Raji (cell line): ENCODE results near the gene TGM6.

Experiments used
- POLR2A ChIP-seq: IDR thresholded peaks from 2 replicates; pipeline ENCODE4 v1.6.1; 2011; ENCODE audit warnings: low read depth, low read length, control low read depth; ENCODE audit not compliant: insufficient read depth

Gene TGM6

DNA sequence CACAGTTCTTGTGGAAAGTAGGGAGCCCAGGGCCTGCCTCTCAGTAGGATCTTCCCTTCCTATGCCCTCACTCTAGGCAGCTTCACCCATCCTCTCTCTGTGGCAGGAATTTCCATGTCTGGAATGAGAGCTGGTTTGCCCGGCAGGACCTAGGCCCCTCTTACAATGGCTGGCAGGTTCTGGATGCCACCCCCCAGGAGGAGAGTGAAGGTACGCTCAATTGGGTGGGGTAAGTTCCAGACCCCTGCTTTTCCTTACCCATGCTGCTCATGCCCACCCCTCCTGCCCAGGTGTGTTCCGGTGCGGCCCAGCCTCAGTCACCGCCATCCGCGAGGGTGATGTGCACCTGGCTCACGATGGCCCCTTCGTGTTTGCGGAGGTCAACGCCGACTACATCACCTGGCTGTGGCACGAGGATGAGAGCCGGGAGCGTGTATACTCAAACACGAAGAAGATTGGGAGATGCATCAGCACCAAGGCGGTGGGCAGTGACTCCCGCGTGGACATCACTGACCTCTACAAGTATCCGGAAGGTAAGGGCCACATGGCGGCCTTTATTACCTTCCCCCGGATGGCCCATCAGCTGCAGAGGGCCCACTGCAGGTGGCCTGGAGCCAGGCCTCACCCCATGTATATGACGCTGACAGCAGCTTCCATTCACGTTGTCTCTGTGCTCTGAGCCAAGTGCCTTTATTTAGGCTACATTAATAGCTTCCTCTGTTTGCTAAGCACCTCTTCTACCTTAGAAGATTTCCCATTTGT, 22.8 kb downstream of the TGM6 start:
- no peak for TF ChIP-seq POLR2A

DNA sequence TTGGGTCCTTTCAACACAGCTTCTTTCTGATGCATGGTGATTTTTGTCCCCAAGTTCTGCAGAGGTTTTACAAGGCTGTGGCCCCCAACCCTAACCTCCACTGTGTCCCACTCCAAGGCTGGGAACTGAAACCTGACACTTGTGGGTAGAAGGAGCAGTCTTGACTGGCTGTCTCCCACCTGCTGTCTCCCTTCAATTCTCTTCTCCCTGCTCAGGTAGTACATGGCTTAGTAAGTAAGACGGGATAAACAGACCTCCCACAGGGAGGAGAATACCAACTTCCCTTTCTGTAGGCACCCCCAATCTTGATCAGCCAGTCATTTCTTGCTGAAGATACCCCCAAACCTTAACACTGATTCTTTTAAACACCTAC, 25.0 kb downstream of the TGM6 start:
- no peak for TF ChIP-seq POLR2A

DNA sequence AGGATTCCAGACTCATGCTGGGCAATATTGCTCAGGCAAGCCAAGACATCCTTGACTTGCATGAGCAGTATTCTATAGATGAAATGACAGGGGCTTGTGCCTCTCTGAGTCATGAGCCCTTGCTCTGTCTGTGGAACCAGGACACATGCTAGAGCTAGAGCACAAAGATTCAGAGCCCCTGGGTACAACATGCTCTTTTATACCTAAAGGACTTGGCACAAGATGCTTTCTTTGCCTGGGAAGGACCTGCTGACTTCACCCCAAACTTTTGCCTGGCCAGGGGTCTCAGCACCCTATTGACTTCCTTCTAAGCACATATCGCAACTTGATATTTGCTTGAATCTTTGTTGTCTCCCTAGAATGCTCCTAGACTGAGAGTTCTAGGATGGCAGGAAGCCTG, 27.4 kb downstream of the TGM6 start:
- no peak for TF ChIP-seq POLR2A

DNA sequence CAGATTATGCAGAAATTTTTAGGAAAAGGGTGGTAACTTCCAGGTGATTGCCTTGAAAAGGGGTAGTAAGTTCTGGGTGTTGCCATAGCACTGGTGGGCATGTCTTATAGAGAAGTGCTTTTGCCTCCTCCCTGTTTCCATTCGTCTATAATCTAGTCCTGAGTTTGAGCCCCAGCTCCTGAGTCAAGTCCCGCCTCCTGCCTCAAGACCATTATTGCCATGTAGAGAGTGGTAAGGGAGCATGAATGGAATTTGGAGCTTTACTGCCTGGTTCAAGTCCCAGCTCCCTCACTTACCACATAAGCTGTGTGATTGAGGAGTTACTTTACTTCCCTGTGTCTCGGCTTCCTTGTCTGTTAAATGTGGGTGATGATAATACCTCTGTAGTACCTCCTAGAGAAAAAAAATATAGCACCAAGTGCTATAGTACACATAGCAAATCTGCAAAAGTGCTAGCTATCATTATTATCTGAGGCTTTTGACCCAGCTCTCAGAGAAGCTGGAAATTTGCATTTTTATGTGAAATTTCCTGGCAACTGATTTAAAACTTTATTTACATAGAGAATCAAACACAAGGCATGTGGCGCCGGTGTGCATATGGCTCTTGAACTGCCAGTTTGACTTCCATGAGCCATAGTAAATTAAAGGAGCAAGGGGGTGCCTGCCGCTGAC, 36.0 kb downstream of the TGM6 start:
- no peak for TF ChIP-seq POLR2A

DNA sequence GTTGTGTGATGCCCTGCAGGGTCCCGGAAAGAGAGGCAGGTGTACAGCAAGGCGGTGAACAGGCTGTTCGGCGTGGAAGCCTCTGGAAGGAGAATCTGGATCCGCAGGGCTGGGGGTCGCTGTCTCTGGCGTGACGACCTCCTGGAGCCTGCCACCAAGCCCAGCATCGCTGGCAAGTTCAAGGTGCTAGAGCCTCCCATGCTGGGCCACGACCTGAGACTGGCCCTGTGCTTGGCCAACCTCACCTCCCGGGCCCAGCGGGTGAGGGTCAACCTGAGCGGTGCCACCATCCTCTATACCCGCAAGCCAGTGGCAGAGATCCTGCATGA, 36.5 kb downstream of the TGM6 start:
- no peak for TF ChIP-seq POLR2A

DNA sequence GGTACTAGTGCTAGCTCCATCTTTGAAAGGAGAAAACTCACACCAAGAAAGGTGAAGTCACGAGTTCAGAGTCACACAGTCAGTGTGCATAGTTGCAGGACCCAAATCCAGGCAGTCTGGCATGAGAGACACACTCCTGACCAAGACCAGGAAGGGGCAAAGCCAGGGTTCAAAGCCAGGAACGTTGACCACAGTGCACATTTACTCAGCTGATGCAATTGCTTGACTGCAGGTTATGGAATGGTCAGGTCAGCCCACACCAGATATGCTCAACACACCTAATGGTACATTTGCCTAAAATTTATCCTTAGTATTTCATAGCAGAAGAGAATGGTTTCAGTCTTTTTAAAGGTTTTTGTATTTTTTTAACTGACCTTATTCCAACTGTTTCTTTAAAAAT, 37.7 kb downstream of the TGM6 start:
- no peak for TF ChIP-seq POLR2A

DNA sequence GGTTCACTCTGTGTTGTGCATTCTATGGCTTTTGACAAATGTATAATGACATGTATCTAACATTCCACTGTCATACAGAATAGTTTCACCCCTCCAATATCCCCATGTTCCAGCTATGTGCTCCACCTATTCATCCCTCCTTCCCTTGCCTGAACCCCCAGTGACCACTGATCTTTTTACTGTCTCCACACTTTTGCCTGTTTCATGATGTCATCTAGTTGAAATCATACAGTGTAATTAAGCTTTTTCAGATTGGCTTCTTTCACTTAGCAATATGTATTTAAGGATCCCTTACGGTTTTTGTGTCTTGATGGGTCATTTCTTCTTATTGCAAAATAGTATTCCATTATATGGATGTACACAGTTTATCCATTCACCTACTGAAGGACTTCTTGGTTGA, 39.8 kb downstream of the TGM6 start:
- no peak for TF ChIP-seq POLR2A

DNA sequence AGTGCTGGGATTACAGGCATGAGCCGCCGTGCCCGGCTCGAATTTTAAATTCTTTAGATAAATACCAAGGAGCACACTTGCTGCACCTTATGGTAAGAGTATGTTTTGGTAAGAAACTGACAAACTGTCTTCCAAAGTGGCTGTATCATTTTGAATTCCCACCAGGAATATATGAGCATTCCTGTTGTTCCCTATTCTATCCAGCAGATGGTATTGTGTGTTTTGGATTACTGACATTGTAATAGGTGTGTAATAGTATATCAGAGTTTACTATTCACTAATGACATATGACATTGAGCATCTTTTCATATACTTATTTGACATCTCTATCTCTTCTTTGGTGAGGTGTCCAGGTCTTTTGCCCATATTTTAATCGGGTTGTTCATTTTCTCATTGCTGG, 40.5 kb downstream of the TGM6 start:
- no peak for TF ChIP-seq POLR2A

DNA sequence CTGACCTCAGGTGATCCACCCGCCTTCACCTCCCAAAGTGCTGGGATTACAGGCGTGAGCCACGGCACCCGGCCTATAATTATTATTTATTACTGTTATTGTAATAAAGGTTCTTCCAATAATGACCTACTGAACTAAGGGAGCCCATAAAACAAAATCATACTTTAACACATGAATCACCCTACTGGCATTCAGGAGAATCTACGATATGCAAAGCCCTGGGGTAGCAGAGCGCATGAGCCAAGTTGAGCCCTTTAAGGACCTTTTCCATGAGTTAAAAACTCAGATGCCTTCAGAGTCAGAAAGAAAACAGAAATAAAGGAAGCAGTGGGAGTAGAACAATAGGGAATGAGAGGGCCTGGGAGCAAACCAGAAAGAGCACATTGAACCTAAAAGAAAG, 48.4 kb downstream of the TGM6 start:
- TF ChIP-seq POLR2A = no peak

DNA sequence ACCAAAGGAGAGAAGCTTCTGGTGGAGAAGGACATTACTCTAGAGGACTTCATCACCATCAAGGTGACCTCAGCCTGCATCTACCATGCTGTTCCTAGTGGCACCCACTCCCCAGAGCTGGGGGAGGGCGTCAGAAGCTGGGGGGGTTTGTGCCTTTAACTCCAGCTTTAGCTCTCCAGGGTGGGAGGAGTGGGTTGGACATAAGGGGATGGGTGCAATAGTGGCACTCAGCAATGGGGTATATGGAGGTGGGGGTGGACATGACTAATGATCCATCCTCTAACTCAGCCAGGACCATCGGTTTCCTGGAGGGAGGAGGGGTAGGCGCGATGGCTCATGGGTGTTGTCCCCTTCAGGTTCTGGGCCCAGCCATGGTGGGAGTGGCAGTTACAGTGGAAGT, 49.8 kb downstream of the TGM6 start:
- no peak for TF ChIP-seq POLR2A

DNA sequence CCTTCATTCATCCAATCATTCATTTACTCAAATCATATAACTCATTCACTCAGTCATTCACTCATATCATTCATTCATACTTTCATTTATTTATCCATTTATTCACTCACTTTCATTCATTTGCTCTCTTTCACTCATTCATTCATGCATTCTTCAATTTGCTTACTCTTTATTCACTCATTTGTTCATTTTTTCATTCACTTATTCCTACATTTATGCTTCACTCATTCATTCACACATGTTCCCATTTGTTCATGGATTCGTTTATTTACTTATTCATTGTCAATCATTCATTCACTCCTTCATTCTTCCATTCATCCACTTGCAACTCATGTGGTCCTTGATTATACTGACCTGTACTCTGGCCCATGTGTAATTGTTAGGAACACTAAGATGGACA, 50.5 kb downstream of the TGM6 start:
- no peak for TF ChIP-seq POLR2A

DNA sequence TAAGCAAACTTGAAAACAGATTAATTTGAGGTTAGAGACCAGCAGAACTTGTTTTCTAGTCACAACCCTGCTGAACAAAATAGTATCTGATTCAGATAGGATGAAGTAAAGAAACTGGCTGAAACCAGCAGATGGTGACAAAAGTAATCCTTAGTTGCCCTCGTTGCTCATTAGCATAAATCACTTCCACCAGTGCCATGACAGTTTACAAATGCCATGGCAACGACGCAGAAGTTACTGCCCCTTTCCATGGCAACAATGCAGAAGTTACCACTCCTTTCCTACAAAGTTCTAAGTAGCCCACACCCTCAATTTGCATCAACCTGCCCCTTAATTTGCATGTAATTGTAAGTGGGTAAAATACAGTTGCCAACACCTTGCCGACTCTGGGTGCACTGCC, 66.1 kb downstream of the TGM6 start:
- TF ChIP-seq POLR2A = no peak

DNA sequence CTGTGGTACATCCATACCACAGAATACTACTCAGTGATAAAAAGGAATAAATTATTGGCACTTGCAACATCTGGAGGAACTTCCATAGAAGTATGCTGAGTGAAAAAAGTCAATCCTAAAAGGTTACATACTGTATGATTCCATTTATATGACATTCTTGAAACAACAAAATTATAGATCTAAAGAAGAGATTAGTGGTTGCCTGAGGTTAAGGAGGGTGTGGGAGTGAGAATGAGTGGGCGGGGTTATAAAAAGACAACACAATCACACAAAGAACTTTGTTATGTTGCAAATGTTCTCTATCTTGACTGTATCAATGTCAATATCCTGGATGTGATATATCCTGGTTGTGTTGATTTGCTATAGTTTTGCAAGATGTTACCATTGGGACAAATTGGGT, 68.7 kb downstream of the TGM6 start:
- TF ChIP-seq POLR2A = no peak

DNA sequence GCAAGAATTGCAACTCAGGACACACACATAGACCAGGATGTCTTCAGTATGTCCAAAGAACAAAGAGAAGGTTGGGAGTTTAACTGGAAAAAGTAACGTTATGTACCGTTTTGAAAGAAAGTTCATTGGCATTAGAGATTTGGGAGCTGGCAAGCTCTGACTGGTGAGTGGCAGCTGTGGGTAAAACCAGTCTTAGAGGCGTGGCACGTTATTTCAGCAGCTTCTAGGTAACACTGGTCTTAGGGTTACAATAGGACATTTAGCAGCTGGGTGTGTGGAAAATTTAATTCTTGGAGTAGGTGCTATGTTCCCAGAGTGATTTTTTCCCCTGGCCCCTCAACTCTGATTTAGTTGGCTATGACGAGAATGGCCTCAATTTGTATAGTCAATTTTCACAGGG, 70.7 kb downstream of the TGM6 start:
- TF ChIP-seq POLR2A = no peak

DNA sequence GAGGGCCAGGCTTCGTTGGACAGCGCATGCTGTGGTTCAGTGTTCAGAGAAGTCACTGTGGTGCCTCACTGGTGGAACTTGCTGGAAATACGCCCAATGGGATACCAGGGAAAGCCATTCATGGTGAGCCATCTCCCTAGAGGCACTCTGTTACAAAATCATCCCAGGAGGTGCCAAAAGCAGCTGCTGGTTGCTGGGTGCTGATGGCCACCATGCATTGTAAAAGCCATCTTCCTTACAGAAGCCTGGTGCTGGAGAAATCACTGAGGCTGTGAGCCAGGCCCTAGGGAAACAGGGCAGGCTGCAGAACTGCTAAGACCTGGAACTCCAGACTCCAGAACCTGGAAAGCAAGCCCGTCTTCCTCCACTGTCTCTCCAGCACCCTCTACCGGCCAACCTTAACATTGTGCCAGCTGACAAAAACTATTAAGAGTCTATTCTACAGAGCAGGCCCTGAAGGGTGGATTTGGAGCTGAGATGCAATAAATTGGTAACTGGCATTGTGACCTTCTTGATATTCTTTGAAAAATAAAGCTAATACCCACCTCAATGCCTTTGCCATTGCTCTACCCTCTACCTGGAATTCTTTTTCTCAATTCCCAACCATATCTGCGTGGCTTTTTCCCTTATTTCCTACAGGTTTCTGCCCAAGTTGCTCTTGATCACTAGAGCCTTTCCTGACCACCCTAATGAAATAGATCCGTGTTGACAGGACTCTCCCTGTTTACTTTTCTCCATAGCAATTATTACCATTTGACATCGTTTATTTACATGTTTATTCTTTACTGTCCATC, 71.4 kb downstream of the TGM6 start:
- no peak for TF ChIP-seq POLR2A

DNA sequence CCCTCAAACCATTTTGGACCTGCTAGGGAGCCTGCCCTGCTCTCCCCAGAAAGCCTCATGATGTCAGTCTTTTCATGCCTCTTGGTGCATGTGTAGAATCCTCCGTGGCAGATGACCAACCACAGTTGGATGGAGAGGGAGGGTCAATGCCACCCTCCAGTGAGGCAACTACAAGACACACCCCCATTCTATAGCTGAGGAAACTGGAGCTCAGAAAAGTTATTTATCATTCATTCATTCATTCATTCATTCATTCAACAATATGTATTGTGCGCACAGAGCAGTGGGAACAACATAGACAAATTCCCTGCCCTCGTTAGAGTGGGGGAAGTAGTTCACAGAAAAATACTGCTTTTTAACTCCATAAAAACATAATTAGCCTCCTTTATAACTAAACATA, 73.1 kb downstream of the TGM6 start:
- no peak for TF ChIP-seq POLR2A
